Fibroblast of mammary gland (primary cell): Measurements from ENCODE around the gene DNM2.
A peak's percentile ranks its signal among the peaks of the same experiment; 100 is the strongest.

Source experiments
- DNase-seq: peaks from one replicate; pipeline ENCODE4 v3.0.0-alpha.2; 2010; ENCODE audit warnings: low read depth
- H3K4me3 ChIP-seq: 2 replicates; pipeline ENCODE4 v1.5.1; 2011; ENCODE audit warnings: low read depth, mild to moderate bottlenecking, low read length, moderate library complexity; ENCODE audit not compliant: control insufficient read depth
- CTCF ChIP-seq: conservative IDR thresholded peaks from 2 replicates; pipeline ENCODE4 v1.5.1; 2011; ENCODE audit warnings: low read depth, low read length, inconsistent platforms; ENCODE audit not compliant: control insufficient read depth, insufficient read depth

The DNM2 gene

GRCh38 chr19:10713317-10713716 lies 4.6 kb upstream of the DNM2 start:
- no peak for TF ChIP-seq CTCF
- no peak overlapping the region for H3K4me3 ChIP-seq
- DNase-seq: no peak

GRCh38 chr19:10717054-10717355 lies 874 bp upstream of the DNM2 start:
- no peak for TF ChIP-seq CTCF
- peak overlapping the region; percentile 48 for H3K4me3 ChIP-seq
- DNase-seq: no peak

GRCh38 chr19:10718205-10719196 lies 622 bp downstream of the DNM2 start:
- peak overlapping the region; percentile 88 for H3K4me3 ChIP-seq
- DNase-seq: peak; percentile 26
- no peak for TF ChIP-seq CTCF

GRCh38 chr19:10719466-10719961 lies 1.6 kb downstream of the DNM2 start:
- no peak for TF ChIP-seq CTCF
- no peak for DNase-seq
- H3K4me3 ChIP-seq: peak overlapping the region; percentile 88

GRCh38 chr19:10720607-10721125 lies 2.8 kb downstream of the DNM2 start:
- no peak overlapping the region for H3K4me3 ChIP-seq
- DNase-seq: no peak
- no peak for TF ChIP-seq CTCF

- no peak overlapping the region for H3K4me3 ChIP-seq
- no peak for DNase-seq
- no peak for TF ChIP-seq CTCF
Observed at GRCh38 chr19:10723591-10723990, 5.7 kb downstream of the DNM2 start.
